ENCODE measurements around the gene RABGAP1L. TPM values are rescaled to one million over a fixed set of nuclear protein-coding genes. Genes with fewer than 3 reads are reported as not detected.

RABGAP1L gene
- total RNA-seq (ENCODE audit: unreplicated experiment): 30.2 TPM
- long read RNA-seq, partial matches to known transcripts: 1 of 3 reads
- long read RNA-seq, other reads (novel, unspliced or antisense): 0 of 3 reads

- peak; percentile 93 for DNase-seq (ENCODE audit: low spot score)
- Mint-ChIP-seq H3K4me3 (ENCODE audit: unreplicated experiment) (peak within 1 kb of the TSS; percentile 99), H3K27me3 (ENCODE audit: unreplicated experiment) (peaks cover 10% of the 10 kb centered on the region), H3K27ac (ENCODE audit: unreplicated experiment) (peak within 1 kb of the TSS; percentile 68), H3K9me3 (ENCODE audit: unreplicated experiment) (no peaks in the 10 kb centered on the region), H3K36me3 (ENCODE audit: low read depth, unreplicated experiment) (peaks cover 4% of the 10 kb centered on the region), H3K4me1 (ENCODE audit: unreplicated experiment) (peaks cover 13% of the 10 kb centered on the region)
- TF ChIP-seq CTCF (IDR thresholded peaks at IDR 0.05; ENCODE audit: unreplicated experiment): no peak
These were observed at the start of gene RABGAP1L for GRCh38 chr1:174159252-174160108. RABGAP1L (plus strand) TSS chr1:174159520.

- H3K36me3 Mint-ChIP-seq (ENCODE audit: low read depth, unreplicated experiment): no peaks in the 10 kb centered on the region
- H3K4me1 Mint-ChIP-seq (ENCODE audit: unreplicated experiment): no peaks in the 10 kb centered on the region
- no peaks in the 10 kb centered on the region for H3K9me3 Mint-ChIP-seq (ENCODE audit: unreplicated experiment)
- no peak overlapping the region for H3K4me3 Mint-ChIP-seq (ENCODE audit: unreplicated experiment)
- no peaks in the 10 kb centered on the region for H3K27me3 Mint-ChIP-seq (ENCODE audit: unreplicated experiment)
- no peak for DNase-seq (ENCODE audit: low spot score)
- no peak for TF ChIP-seq CTCF (IDR thresholded peaks at IDR 0.05; ENCODE audit: unreplicated experiment)
- no peak overlapping the region for H3K27ac Mint-ChIP-seq (ENCODE audit: unreplicated experiment)
These were observed 49.3 kb upstream of the RABGAP1L start for GRCh38 chr1:174110053-174110452.

GRCh38 chr1:174112489-174113162 is 46.7 kb upstream of the RABGAP1L start:
- Mint-ChIP-seq H3K27me3 (ENCODE audit: unreplicated experiment) (no peaks in the 10 kb centered on the region), H3K36me3 (ENCODE audit: low read depth, unreplicated experiment) (no peaks in the 10 kb centered on the region), H3K4me1 (ENCODE audit: unreplicated experiment) (no peaks in the 10 kb centered on the region), H3K27ac (ENCODE audit: unreplicated experiment) (no peak overlapping the region), H3K4me3 (ENCODE audit: unreplicated experiment) (no peak overlapping the region), H3K9me3 (ENCODE audit: unreplicated experiment) (no peaks in the 10 kb centered on the region)
- no peak for TF ChIP-seq CTCF (IDR thresholded peaks at IDR 0.05; ENCODE audit: unreplicated experiment)
- no peak for DNase-seq (ENCODE audit: low spot score)

- TF ChIP-seq CTCF (IDR thresholded peaks at IDR 0.05; ENCODE audit: unreplicated experiment): no peak
- H3K27me3 Mint-ChIP-seq (ENCODE audit: unreplicated experiment): no peaks in the 10 kb centered on the region
- no peak overlapping the region for H3K27ac Mint-ChIP-seq (ENCODE audit: unreplicated experiment)
- H3K36me3 Mint-ChIP-seq (ENCODE audit: low read depth, unreplicated experiment): no peaks in the 10 kb centered on the region
- H3K4me3 Mint-ChIP-seq (ENCODE audit: unreplicated experiment): no peak overlapping the region
- no peaks in the 10 kb centered on the region for H3K9me3 Mint-ChIP-seq (ENCODE audit: unreplicated experiment)
- H3K4me1 Mint-ChIP-seq (ENCODE audit: unreplicated experiment): no peaks in the 10 kb centered on the region
- no peak for DNase-seq (ENCODE audit: low spot score)
These were observed 45.2 kb upstream of the RABGAP1L start for GRCh38 chr1:174114106-174114505.

Data from endothelial cell (in vitro differentiated cells).